HepG2 (cell line): Measurements from ENCODE around the gene CISH. TPM values are rescaled to one million over a fixed set of nuclear protein-coding genes. Genes with fewer than 3 reads are reported as not detected.

Source experiments
- AGO2 ChIP-seq: fragments of 200-400 bp; formaldehyde crosslinking; optimal IDR thresholded peaks from 2 replicates; pipeline ENCODE3; 2017; ENCODE audit warnings: mild to moderate bottlenecking, low read depth, low read length, moderate library complexity
- CBX1 ChIP-seq: IDR thresholded peaks from one replicate; pipeline ENCODE4 v1.6.1; 2016; ENCODE audit warnings: antibody characterized with exemption, low read depth
- ISL2 ChIP-seq: sonication (generic); formaldehyde crosslinking; IDR thresholded peaks from 2 replicates; pipeline ENCODE4 v1.5.0; 2020; ENCODE audit warnings: missing genetic modification reagents
- MEF2D ChIP-seq: sonication (generic); formaldehyde crosslinking; IDR thresholded peaks from 2 replicates; pipeline ENCODE4 v1.5.1; 2020; ENCODE audit warnings: mild to moderate bottlenecking, missing genetic modification reagents
- NFE2 ChIP-seq: sonication (generic); formaldehyde crosslinking; IDR thresholded peaks from 2 replicates; pipeline ENCODE4 v1.4.0; 2020; ENCODE audit warnings: missing genetic modification reagents
- POLR2AphosphoS5 ChIP-seq: IDR thresholded peaks from 2 replicates; pipeline ENCODE4 v1.6.1; 2012; ENCODE audit warnings: low read depth, low read length
- ZBTB26 ChIP-seq: IDR thresholded peaks from 2 replicates; pipeline ENCODE4 v1.6.1; 2016; ENCODE audit warnings: missing compliant biosample characterization, missing genetic modification reagents, borderline replicate concordance
- ZNF280B ChIP-seq: sonication (generic); formaldehyde crosslinking; IDR thresholded peaks from 2 replicates; pipeline ENCODE4 v1.5.0; 2020; ENCODE audit warnings: missing genetic modification reagents, mild to moderate bottlenecking, borderline replicate concordance
- ZNF512 ChIP-seq: sonication (generic); formaldehyde crosslinking; IDR thresholded peaks from 2 replicates; pipeline ENCODE4 v1.4.0; 2020; ENCODE audit warnings: mild to moderate bottlenecking, missing genetic modification reagents
- ZNF605 ChIP-seq: sonication (generic); formaldehyde crosslinking; IDR thresholded peaks from 2 replicates; pipeline ENCODE4 v1.8.0; 2022; ENCODE audit warnings: mild to moderate bottlenecking, missing genetic modification reagents
- ZNF639 ChIP-seq: conservative IDR thresholded peaks from 2 replicates; pipeline ENCODE4 v1.6.1; 2018; ENCODE audit warnings: missing genetic modification reagents
- polyA plus RNA-seq, 8 experiments: library from polyadenylated mRNA; depleted of rRNA in 3 of 8; stranded (reverse) in 7 of 8; unstranded in 1 of 8; fragments of >200 nt; fragmentation: Illumina TruSeq in 4 of 8; extraction: Trizol in 4 of 8; gene quantifications; 2 replicates each; pipeline versions ENCODE4 v1.2.1 to v1.2.3, GENCODE V29; 2011 to 2016; ENCODE audit warnings: low read depth in 4 of 8, missing spikeins in 1 of 8, mixed read lengths in 1 of 8; ENCODE audit not compliant: insufficient read depth in 1 of 8
- total RNA-seq, 5 experiments: library from RNA; depleted of rRNA; stranded (reverse); fragments of >200 nt; fragmentation: Illumina TruSeq; extraction: Trizol; gene quantifications; 2 replicates each; pipeline ENCODE4 v1.2.3, GENCODE V29; 2016; ENCODE audit warnings: low read depth in 1 of 5
- TF ChIP-seq, protein P1 (sequence below): sonication (generic); formaldehyde crosslinking; IDR thresholded peaks from 2 replicates; pipeline ENCODE4 v1.4.0; 2020; ENCODE audit warnings: low read depth, mild to moderate bottlenecking, missing genetic modification reagents
- TF ChIP-seq, protein P2 (sequence below): sonication (generic); formaldehyde crosslinking; IDR thresholded peaks from 2 replicates; pipeline ENCODE4 v1.5.0; 2020; ENCODE audit warnings: mild to moderate bottlenecking, low read depth, missing genetic modification reagents, borderline replicate concordance
- TF ChIP-seq, protein P3 (sequence below): IDR thresholded peaks from 2 replicates; pipeline ENCODE4 v1.6.1; 2016; ENCODE audit warnings: low read depth, missing genetic modification reagents, missing compliant biosample characterization

Gene CISH
- total and polyA plus RNA-seq, 2 of the 13 experiments (the other 11 are each of a cell fraction or from before 2014, with no cell fraction given) = 0.91 to 1.5 TPM

- peak; percentile 79; the same call in 1 of the 2 replicates for TF ChIP-seq ZNF280B (CRISPR knock-in tag)
- TF ChIP-seq POLR2AphosphoS5 = peak; percentile 39
- peak; percentile 81 for TF ChIP-seq ZNF605 (CRISPR knock-in tag)
- peak; percentile 76 for TF ChIP-seq ZNF639 (CRISPR knock-in tag)
- TF ChIP-seq, protein P1, sequence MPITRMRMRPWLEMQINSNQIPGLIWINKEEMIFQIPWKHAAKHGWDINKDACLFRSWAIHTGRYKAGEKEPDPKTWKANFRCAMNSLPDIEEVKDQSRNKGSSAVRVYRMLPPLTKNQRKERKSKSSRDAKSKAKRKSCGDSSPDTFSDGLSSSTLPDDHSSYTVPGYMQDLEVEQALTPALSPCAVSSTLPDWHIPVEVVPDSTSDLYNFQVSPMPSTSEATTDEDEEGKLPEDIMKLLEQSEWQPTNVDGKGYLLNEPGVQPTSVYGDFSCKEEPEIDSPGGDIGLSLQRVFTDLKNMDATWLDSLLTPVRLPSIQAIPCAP (CRISPR knock-in tag) = no peak
- no peak for TF ChIP-seq ZBTB26 (CRISPR knock-in tag)
- no peak for TF ChIP-seq ZNF512 (CRISPR knock-in tag)
- TF ChIP-seq MEF2D = peak; percentile 78
- TF ChIP-seq, protein P2, sequence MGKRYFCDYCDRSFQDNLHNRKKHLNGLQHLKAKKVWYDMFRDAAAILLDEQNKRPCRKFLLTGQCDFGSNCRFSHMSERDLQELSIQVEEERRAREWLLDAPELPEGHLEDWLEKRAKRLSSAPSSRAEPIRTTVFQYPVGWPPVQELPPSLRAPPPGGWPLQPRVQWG (CRISPR knock-in tag) = no peak
- TF ChIP-seq ISL2 (CRISPR knock-in tag) = peak; percentile 48; the same call in 1 of the 2 replicates
- TF ChIP-seq AGO2 = no peak
- TF ChIP-seq NFE2 (CRISPR knock-in tag) = no peak
- TF ChIP-seq, protein P3, sequence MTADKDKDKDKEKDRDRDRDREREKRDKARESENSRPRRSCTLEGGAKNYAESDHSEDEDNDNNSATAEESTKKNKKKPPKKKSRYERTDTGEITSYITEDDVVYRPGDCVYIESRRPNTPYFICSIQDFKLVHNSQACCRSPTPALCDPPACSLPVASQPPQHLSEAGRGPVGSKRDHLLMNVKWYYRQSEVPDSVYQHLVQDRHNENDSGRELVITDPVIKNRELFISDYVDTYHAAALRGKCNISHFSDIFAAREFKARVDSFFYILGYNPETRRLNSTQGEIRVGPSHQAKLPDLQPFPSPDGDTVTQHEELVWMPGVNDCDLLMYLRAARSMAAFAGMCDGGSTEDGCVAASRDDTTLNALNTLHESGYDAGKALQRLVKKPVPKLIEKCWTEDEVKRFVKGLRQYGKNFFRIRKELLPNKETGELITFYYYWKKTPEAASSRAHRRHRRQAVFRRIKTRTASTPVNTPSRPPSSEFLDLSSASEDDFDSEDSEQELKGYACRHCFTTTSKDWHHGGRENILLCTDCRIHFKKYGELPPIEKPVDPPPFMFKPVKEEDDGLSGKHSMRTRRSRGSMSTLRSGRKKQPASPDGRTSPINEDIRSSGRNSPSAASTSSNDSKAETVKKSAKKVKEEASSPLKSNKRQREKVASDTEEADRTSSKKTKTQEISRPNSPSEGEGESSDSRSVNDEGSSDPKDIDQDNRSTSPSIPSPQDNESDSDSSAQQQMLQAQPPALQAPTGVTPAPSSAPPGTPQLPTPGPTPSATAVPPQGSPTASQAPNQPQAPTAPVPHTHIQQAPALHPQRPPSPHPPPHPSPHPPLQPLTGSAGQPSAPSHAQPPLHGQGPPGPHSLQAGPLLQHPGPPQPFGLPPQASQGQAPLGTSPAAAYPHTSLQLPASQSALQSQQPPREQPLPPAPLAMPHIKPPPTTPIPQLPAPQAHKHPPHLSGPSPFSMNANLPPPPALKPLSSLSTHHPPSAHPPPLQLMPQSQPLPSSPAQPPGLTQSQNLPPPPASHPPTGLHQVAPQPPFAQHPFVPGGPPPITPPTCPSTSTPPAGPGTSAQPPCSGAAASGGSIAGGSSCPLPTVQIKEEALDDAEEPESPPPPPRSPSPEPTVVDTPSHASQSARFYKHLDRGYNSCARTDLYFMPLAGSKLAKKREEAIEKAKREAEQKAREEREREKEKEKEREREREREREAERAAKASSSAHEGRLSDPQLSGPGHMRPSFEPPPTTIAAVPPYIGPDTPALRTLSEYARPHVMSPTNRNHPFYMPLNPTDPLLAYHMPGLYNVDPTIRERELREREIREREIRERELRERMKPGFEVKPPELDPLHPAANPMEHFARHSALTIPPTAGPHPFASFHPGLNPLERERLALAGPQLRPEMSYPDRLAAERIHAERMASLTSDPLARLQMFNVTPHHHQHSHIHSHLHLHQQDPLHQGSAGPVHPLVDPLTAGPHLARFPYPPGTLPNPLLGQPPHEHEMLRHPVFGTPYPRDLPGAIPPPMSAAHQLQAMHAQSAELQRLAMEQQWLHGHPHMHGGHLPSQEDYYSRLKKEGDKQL (CRISPR knock-in tag) = 0 out of 2 replicates have a peak, but pooled peaks have one; percentile 55
- TF ChIP-seq CBX1 = peak; percentile 94
Measured at GRCh38 chr3:50568947-50569749, 42.4 kb downstream of the CISH start, which contains the start of gene HEMK1 (continued).
